Adrenal gland (tissue), 5 donors: ENCODE data around the gene COL10A1.

Experiments
- POLR2A ChIP-seq, 2 donors: fragments of 450-650 bp; IDR thresholded peaks; one replicate each; pipeline ENCODE4 v1.6.1; 2017; ENCODE audit warnings: antibody characterized with exemption in 2 of 2, mild to moderate bottlenecking in 2 of 2, moderate library complexity in 1 of 2
- TF ChIP-seq, protein P1 (sequence below), 6 experiments: fragments of 450-650 bp in 4 of 6; fragments of 200-600 bp in 2 of 6; sonication (generic) in 1 of 6; IDR thresholded peaks; 1 replicate in 5 of 6; 2 replicates in 1 of 6; pipeline versions ENCODE4 v1.5.1 to v1.8.0; 2016 to 2021; ENCODE audit warnings: antibody characterized with exemption in 6 of 6, mild to moderate bottlenecking in 2 of 6, moderate library complexity in 1 of 6
- donor health status: DM: no; HTN: no; CAD: no.

DNA sequence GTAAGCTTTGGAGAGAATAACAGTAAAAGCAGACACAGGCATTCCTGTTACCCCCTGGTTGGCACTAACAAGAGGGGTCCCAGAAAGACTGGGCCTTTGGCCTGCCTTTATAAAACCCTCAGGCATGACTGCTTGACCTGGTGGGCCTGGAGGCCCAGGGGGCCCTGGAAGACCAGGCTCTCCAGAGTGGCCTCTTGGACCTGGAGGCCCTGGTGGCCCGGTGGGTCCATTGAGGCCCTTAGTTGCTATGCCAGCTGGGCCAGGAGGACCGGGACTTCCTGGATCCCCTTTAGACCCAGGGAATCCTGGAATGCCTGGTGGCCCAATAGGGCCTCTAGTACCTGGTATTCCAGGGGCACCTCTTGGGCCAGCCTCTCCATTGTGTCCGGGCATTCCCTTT is 5.5 kb downstream of the COL10A1 start:
- TF ChIP-seq, protein P1, sequence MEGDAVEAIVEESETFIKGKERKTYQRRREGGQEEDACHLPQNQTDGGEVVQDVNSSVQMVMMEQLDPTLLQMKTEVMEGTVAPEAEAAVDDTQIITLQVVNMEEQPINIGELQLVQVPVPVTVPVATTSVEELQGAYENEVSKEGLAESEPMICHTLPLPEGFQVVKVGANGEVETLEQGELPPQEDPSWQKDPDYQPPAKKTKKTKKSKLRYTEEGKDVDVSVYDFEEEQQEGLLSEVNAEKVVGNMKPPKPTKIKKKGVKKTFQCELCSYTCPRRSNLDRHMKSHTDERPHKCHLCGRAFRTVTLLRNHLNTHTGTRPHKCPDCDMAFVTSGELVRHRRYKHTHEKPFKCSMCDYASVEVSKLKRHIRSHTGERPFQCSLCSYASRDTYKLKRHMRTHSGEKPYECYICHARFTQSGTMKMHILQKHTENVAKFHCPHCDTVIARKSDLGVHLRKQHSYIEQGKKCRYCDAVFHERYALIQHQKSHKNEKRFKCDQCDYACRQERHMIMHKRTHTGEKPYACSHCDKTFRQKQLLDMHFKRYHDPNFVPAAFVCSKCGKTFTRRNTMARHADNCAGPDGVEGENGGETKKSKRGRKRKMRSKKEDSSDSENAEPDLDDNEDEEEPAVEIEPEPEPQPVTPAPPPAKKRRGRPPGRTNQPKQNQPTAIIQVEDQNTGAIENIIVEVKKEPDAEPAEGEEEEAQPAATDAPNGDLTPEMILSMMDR (IDR thresholded peaks at IDR 0.05), result no peak
- no peak for TF ChIP-seq POLR2A (IDR thresholded peaks at IDR 0.05)
